ENCODE results near the gene HDAC4. TPM values are rescaled to one million over a fixed set of nuclear protein-coding genes. Genes with fewer than 3 reads are reported as not detected.

Gene HDAC4
- total and polyA plus RNA-seq, 2 experiments from 2014 or later = 8.1 to 41.8 TPM

- Histone ChIP-seq H3K4me3 (no peak overlapping the region), H3K36me3 (ENCODE audit: insufficient read depth) (peaks cover 3% of the 10 kb centered on the region; the same call in 1 of the 2 replicates), H3K9me2 (ENCODE audit: insufficient read depth) (no peaks in the 10 kb centered on the region), H3K4me2 (no peak overlapping the region), H4K20me1 (replicated peaks; ENCODE audit: insufficient read depth) (peaks cover 6% of the 10 kb centered on the region; the same call in 1 of the 2 replicates), H3K27me3 (ENCODE audit: insufficient read depth) (no peaks in the 10 kb centered on the region), H3F3A (replicated peaks; ENCODE audit: low read depth) (no peaks in the 10 kb centered on the region), H3K4me1 (ENCODE audit: insufficient read depth) (peaks cover 17% of the 10 kb centered on the region), H2AFZ (no peak overlapping the region), H3K27ac (ENCODE audit: low read depth) (no peak overlapping the region), H3K79me2 (replicated peaks; ENCODE audit: insufficient read depth) (peaks cover 94% of the 10 kb centered on the region)
- ATAC-seq (no peak), DNase-seq (ENCODE audit: low spot score) (no peak)
- H3K27me3 Mint-ChIP-seq (ENCODE audit: insufficient read depth, low read depth, poor library complexity) = peaks cover 13% of the 10 kb centered on the region
- H3K4me3 Mint-ChIP-seq = no peak overlapping the region
- TF ChIP-seq ZNF462 (CRISPR knock-in tag; IDR thresholded peaks at IDR 0.05) = no peak
- TF ChIP-seq EZH2 (IDR thresholded peaks at IDR 0.05; ENCODE audit: low read depth, unreplicated experiment) = no peak
- TF ChIP-seq JUNB (IDR thresholded peaks at IDR 0.05; ENCODE audit: unreplicated experiment) = no peak
- no peak for TF ChIP-seq EZH2phosphoT487 (IDR thresholded peaks at IDR 0.05; ENCODE audit: unreplicated experiment)
- no peak for TF ChIP-seq CREB1 (CRISPR knock-in tag; IDR thresholded peaks at IDR 0.05; ENCODE audit: low read depth)
- TF ChIP-seq STAT1 (IDR thresholded peaks at IDR 0.05; ENCODE audit: unreplicated experiment) = no peak
- TF ChIP-seq ZNF331 (CRISPR knock-in tag; IDR thresholded peaks at IDR 0.05; ENCODE audit: low read depth) = no peak
- TF ChIP-seq REST (IDR thresholded peaks at IDR 0.05; ENCODE audit: unreplicated experiment) = no peak
- TF ChIP-seq CTCF (conservative IDR thresholded peaks at IDR 0.05; ENCODE audit: low read depth in 2 of 2) = no peak
- TF ChIP-seq ZNF114 (CRISPR knock-in tag; IDR thresholded peaks at IDR 0.05) = no peak
- no peak for TF ChIP-seq POLR2AphosphoS5 (IDR thresholded peaks at IDR 0.05; ENCODE audit: low read depth)
- no peak for TF ChIP-seq NANOG (IDR thresholded peaks at IDR 0.05; ENCODE audit: borderline replicate concordance)
- TF ChIP-seq ETS1 (IDR thresholded peaks at IDR 0.05) = no peak
- peaks cover 45% of the 10 kb centered on the region for H3K4me1 Mint-ChIP-seq
- peaks cover 17% of the 10 kb centered on the region for H3K36me3 Mint-ChIP-seq (ENCODE audit: low read depth)
- no peak overlapping the region for H3K27ac Mint-ChIP-seq
- H3K9me3 Mint-ChIP-seq = peaks cover 14% of the 10 kb centered on the region
Measured at GRCh38 chr2:239262484-239263230, 138.2 kb downstream of the HDAC4 start.

Data from GM23338 (cell line).